Hindlimb muscle (tissue), 1 donor: Measurements from ENCODE around the gene RTCA. TPM values are rescaled to one million over a fixed set of nuclear protein-coding genes. Genes with fewer than 3 reads are reported as not detected.
"Not testable (repeated sequence)": the region's sequence is repeated elsewhere in the genome, so short reads cannot be mapped to it uniquely, and the experiment has no call there.

Source experiments
- DNase-seq: peaks from one replicate; pipeline ENCODE4 v3.0.0-alpha.2; 2013
- polyA plus RNA-seq: library from polyadenylated mRNA; unstranded; fragments of 120-200 nt; gene quantifications from one replicate; pipeline ENCODE4 v1.2.1, GENCODE V29; 2013; ENCODE audit not compliant: insufficient read length

RTCA gene
- polyA plus RNA-seq, 1 donor = 31.9 TPM

DNA sequence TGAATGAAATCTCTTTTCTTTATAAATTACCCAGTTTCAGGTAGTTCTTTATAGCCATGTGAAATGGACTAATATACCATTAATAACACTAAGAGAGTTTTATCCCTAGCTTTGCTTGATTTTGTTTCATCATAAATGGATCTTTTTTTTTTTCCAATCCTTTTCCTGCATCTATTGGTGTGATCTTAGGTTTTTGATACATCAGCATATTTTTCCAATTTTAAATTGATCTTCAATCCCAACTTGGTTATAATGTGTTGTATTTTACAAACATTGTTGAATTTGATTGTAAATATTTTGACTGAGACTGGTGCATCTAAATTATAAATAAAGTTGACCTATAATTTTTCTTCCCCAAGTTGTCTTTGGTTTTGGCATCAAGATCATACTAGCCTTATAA, 4.3 kb upstream of the RTCA start:
- no peak for DNase-seq

GRCh38 chr1:100264081-100264480, 1.9 kb upstream of the RTCA start:
- DNase-seq = not testable (repeated sequence)

DNA sequence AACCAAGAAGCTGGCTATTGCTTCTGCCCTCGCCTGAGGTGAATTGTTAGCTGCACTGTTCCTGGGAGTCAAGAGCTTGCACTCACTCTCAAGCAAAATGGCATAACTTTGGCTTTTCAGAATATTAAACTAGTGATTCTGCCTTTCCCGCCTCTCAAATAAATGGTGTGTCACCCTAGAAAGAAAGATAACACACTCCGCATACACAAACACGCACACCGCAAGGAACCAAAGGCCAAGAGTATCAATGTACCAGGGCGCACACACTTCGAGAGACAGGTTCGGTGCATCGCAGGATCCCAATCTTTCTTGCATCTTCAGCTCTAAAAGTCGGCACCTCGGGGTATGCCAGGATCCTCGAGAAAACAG, 470 bp upstream of the RTCA start:
- DNase-seq = no peak

- no peak for DNase-seq
These were observed 725 bp downstream of the RTCA start for GRCh38 chr1:100266741-100267140.

GRCh38 chr1:100267284-100267683, 1.3 kb downstream of the RTCA start:
- DNase-seq = no peak

DNA sequence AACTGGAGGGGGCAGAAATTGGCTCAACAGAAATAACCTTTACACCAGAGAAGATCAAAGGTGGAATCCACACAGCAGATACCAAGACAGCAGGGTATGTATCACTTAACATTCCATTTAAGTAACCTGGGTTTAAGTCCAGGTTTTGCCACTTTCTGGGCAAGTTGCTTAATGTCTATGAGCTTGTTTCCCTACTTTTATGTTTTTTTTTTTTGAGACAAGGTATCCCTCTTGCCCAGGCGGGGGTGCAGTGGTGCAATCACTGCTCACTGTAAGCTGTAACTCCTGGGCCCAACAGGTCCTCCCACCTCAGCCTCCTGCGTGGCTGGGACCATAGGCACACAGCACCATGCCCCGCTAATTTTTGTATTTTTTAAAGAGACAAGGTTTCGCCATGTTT, 2.2 kb downstream of the RTCA start:
- no peak for DNase-seq

DNA sequence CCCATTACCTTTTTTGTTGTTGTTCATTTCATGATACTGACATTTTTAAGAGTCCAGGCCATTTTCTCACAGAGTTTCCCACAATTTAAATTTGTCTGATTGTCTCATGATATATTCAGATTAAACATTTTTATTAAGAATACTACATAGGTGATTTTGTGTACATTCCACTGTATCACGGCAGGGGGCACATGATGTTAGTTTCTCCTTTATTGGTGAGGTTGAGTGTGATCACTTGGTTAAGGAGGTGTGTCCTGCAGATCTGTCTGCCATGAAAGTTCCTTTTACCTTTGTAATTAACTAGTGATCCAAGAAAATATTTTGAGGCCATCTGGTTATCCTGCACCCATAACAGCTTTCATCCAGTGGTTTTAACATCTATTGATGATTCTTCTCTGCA, 11.8 kb downstream of the RTCA start:
- DNase-seq = no peak

- no peak for DNase-seq
These were observed 13.4 kb downstream of the RTCA start for GRCh38 chr1:100279358-100279923.

DNA sequence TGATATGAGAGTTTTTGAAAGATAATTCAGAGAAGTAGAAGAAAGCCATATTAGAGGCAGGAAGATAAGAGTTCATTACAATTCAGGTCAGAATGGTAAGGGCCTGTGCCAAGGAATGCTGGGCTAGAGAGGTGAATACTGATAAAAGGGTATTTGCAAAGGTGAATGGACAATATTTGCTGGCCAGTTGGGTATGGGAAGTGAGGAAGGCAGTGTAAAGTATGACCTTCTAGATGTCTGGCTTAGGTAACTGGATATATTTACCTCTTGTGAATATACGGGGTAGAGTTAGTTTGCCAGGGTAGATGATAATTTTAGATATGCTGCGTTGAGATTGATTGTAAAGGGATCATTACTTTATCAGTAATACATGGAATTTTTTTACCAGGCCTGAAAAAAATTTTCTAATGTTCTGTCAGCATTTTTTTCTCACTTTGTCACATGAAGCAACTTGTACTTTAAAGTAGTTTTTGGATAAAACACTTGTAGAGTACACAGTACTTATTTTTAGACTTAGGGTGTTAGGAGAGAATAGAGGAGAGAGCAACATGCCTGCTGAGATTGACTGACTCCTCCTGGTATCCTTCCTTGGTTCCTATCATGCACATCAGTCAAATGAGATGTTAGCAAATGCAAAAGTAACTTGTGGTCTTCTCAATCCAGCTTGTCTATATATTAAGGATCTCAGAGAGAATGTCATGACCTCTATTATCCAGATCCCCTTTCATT, 14.1 kb downstream of the RTCA start:
- no peak for DNase-seq

GRCh38 chr1:100284591-100284990, 18.6 kb downstream of the RTCA start:
- no peak for DNase-seq

GRCh38 chr1:100287162-100287561, 21.1 kb downstream of the RTCA start:
- DNase-seq = no peak

- no peak for DNase-seq
These were observed 24.3 kb downstream of the RTCA start for GRCh38 chr1:100290291-100290690.

DNA sequence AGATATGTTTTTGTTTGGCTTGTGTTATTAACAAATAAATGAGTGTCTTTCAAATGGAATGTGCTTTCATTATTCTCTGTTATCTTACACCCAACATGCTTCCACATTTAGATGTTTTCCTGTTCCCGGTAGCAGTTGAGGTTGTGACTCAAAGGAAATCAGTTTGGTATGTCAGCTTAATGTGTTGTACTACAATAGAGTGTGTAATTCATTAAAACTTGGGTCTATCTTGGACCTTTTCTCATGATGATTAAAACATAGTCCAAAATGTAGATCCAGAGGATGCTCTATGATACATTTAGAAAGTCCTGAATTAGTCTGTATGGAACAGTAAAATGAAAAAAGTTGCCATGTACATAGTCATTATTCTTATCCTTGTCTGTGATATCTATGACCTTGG, 26.7 kb downstream of the RTCA start:
- no peak for DNase-seq

- no peak for DNase-seq
These were observed 30.1 kb downstream of the RTCA start for GRCh38 chr1:100296140-100296539.

GRCh38 chr1:100296997-100297396, 31.0 kb downstream of the RTCA start:
- not testable (repeated sequence) for DNase-seq

- no peak for DNase-seq
These were observed 32.5 kb downstream of the RTCA start for GRCh38 chr1:100298512-100298911.

DNA sequence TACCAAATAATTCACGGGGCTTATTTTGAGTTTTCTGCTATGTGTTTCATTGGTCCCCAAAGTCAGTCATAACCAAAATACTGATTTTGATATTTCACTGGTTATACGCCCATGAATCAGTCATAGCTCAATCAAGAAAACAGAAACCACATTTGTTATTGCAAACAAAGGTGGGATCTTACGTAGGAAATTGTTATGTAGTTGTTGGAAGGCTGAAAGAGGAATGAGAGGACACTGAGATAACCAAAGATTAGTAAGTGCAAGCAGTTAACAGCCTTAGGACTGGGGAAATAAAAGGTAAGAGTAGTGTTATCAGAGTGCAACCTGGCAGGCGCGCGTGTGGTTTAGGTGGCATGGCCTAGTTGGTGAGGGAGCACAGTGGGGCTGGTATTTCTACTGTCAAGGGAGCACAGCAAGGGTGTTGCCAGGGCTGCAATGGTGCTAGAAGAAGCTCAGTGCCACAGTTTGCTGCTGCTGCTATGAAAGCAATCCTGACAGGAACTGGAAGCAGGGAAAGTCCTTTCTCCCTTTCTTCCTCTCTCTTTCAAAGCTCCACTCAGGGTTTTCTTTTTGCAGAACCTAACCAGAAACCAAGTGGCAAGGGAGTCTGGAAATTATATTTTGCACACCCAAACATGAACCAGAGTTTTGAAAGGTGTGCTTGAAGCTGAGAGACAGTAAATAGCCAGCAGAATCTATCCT, 33.7 kb downstream of the RTCA start:
- DNase-seq = no peak

DNA sequence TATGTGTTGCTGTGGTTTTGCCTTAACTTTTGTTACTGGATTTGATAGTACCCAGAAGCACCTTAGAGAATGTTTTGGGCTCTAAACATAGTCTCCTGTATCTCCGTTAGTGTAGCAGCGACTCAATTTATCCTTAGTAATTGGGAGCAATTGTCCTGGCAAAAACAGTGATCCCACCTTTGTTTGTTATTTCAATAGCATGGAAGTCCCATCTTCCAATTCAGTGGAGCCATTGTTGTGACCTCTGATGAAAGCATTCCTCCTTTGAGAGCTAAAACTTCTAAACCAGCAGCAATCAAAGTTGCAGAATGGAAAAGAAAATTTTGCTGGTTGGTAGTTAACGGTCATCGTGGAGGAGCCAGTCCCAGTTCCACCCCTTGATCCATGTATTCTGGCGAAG, 34.7 kb downstream of the RTCA start:
- DNase-seq = no peak

DNA sequence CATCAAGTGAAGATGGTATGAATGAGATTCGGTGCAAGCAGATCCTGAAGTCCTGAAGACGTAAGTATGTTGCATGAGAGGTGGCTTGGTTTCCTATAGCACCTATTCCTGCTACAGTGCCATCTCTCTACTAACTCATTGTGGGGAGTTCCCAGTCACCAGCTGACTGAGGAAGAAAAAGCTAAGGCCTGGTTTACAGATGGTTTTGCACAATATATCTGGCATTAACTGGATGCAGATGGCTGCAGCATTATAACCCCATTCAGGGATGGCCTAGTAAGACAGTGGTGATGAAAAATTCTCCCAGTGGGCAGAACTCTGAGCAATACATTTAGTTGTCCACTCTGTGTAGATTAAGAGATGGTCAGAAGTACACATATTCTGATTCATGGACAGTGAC, 36.7 kb downstream of the RTCA start:
- no peak for DNase-seq

GRCh38 chr1:100304227-100304626, 38.2 kb downstream of the RTCA start:
- DNase-seq = no peak

DNA sequence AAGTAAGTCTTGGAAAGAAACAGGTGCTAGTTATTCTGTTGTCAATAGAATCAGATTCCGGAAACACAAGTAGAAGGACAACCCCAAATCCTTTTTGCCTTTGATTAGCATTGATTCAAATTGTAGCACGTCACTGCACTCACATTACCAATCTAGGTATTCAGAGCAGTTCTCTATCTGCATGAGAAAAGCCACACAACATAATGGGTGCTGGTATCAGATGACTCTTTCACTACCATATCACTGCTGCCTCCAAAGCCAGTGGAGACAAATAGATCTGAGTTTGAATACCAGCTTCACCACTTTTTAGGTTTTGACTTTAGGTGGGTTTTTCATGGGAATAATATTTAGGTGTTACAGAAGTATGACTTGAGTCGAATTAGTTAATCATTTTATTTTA, 38.9 kb downstream of the RTCA start:
- no peak for DNase-seq

DNA sequence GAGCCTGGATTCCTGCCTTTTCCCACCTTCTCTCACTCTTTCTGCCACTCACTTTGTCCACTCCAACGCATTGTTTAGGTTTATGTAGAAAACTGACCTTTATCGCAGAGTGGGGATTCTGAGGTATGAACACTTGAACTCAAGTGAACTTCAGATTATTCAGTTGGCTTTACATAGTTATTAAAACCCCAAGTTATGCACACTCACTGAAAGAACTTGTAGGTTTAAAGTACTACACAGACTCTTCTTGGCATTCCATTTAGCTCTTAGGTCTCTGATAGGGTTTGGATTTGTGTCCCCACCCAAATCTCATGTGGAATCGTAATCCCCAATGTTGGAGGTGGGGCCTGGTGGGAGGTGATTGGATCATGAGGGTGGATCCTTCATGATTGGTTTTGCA, 39.9 kb downstream of the RTCA start:
- no peak for DNase-seq

DNA sequence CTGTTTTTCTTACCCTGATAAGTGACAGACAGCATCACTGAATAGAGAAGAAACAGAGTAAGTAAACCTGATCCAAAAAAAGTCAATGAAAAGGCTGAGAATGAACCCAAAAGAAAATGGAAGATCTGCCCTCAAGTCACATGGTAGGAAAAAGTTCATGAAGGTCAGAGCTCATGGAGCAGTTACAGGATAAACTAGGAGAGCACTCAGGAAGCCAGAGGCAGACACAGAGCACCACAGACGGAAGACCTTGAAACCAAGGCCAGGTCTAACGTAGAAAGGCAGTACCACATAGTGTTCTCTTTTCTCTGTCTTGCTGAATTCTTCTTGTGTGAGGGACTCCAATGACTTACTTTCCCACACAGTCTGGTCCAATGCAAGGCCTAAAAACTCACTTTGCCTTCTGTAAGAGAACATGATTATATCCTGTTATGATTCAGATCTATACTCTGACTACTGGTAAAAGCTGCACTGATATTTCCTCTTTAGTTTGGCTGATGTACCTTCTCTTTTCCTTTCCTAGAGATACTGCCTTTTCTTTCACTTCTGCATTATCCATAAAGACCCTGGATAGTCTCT, 40.8 kb downstream of the RTCA start:
- no peak for DNase-seq

- no peak for DNase-seq
These were observed 42.8 kb downstream of the RTCA start for GRCh38 chr1:100308777-100309176.
